SK-N-SH treated with all-trans-retinoic acid at 6 μM for 48 hours (cell line): Measurements from ENCODE around the gene QSOX1.

Source experiments
- ATAC-seq: fragments of 200-7000 bp; cut with Tn5 transposase; 3 replicates; pipeline ENCODE4 v1.9.1; 2020; ENCODE audit warnings: mild to moderate bottlenecking, moderate library complexity
- BACH2 ChIP-seq: fragments of 250-450 bp; sonication (Bioruptor Pico); IDR thresholded peaks from 2 replicates; pipeline ENCODE4 v1.9.0; 2021; ENCODE audit warnings: mild to moderate bottlenecking, borderline replicate concordance
- CREB5 ChIP-seq: fragments of 250-450 bp; sonication (Bioruptor Pico); IDR thresholded peaks from 2 replicates; pipeline ENCODE4 v1.5.1; 2020; ENCODE audit warnings: low read depth, mild to moderate bottlenecking, moderate library complexity
- CSDC2 ChIP-seq: fragments of 250-450 bp; sonication (Bioruptor Pico); IDR thresholded peaks from 2 replicates; pipeline ENCODE4 v1.5.0; 2020; ENCODE audit warnings: mild to moderate bottlenecking, moderate library complexity
- ESRRG ChIP-seq: fragments of 250-450 bp; sonication (Bioruptor Pico); IDR thresholded peaks from 2 replicates; pipeline ENCODE4 v1.6.1; 2021; ENCODE audit warnings: mild to moderate bottlenecking
- GLIS3 ChIP-seq: fragments of 250-450 bp; sonication (Bioruptor Pico); IDR thresholded peaks from 2 replicates; pipeline ENCODE4 v1.5.0; 2020; ENCODE audit warnings: mild to moderate bottlenecking, moderate library complexity
- ISL1 ChIP-seq: fragments of 250-450 bp; sonication (Bioruptor Pico); IDR thresholded peaks from 2 replicates; pipeline ENCODE4 v2.1.2; 2022; ENCODE audit warnings: mild to moderate bottlenecking, moderate library complexity
- OSR1 ChIP-seq: fragments of 250-450 bp; sonication (Bioruptor Pico); IDR thresholded peaks from 2 replicates; pipeline ENCODE4 v1.8.0; 2022; ENCODE audit warnings: moderate library complexity, mild to moderate bottlenecking, inconsistent platforms
- POU6F1 ChIP-seq: fragments of 250-450 bp; sonication (Bioruptor Pico); IDR thresholded peaks from 2 replicates; pipeline ENCODE4 v1.8.0; 2021; ENCODE audit warnings: low read depth, mild to moderate bottlenecking, moderate library complexity, borderline replicate concordance
- PPARA ChIP-seq: fragments of 250-450 bp; sonication (Bioruptor Pico); IDR thresholded peaks from 2 replicates; pipeline ENCODE4 v1.5.0; 2020; ENCODE audit warnings: mild to moderate bottlenecking, borderline replicate concordance
- RARB ChIP-seq: fragments of 250-450 bp; sonication (Bioruptor Pico); IDR thresholded peaks from 2 replicates; pipeline ENCODE4 v1.8.0; 2021; ENCODE audit warnings: mild to moderate bottlenecking, moderate library complexity
- SNAI2 ChIP-seq: fragments of 250-450 bp; sonication (Bioruptor Pico); IDR thresholded peaks from 2 replicates; pipeline ENCODE4 v1.5.0; 2020; ENCODE audit warnings: mild to moderate bottlenecking, moderate library complexity
- TCF4 ChIP-seq: fragments of 250-450 bp; sonication (Bioruptor Pico); IDR thresholded peaks from 2 replicates; pipeline ENCODE4 v1.8.0; 2021; ENCODE audit warnings: mild to moderate bottlenecking, moderate library complexity, borderline replicate concordance
- TOX ChIP-seq: fragments of 250-450 bp; sonication (Bioruptor Pico); IDR thresholded peaks from 2 replicates; pipeline ENCODE4 v1.8.0; 2021; ENCODE audit warnings: mild to moderate bottlenecking, moderate library complexity, borderline replicate concordance
- ZC3H10 ChIP-seq: fragments of 250-450 bp; sonication (Bioruptor Pico); IDR thresholded peaks from 2 replicates; pipeline ENCODE4 v1.5.1; 2021; ENCODE audit warnings: mild to moderate bottlenecking, moderate library complexity
- ZFP3 ChIP-seq: fragments of 250-450 bp; sonication (Bioruptor Pico); IDR thresholded peaks from 2 replicates; pipeline ENCODE4 v1.5.0; 2020; ENCODE audit warnings: mild to moderate bottlenecking, moderate library complexity
- ZFP30 ChIP-seq: fragments of 450-650 bp; formaldehyde crosslinking; IDR thresholded peaks from 2 replicates; pipeline ENCODE4 v1.5.0; 2022; ENCODE audit warnings: mild to moderate bottlenecking, moderate library complexity
- ZNF565 ChIP-seq: fragments of 450-650 bp; formaldehyde crosslinking; conservative IDR thresholded peaks from 2 replicates; pipeline ENCODE4 v1.5.0; 2020; ENCODE audit warnings: low read depth, mild to moderate bottlenecking, moderate library complexity
- ZNF70 ChIP-seq: fragments of 450-650 bp; formaldehyde crosslinking; IDR thresholded peaks from 2 replicates; pipeline ENCODE4 v1.5.0; 2020; ENCODE audit warnings: mild to moderate bottlenecking, moderate library complexity
- ZNF8 ChIP-seq: fragments of 450-650 bp; formaldehyde crosslinking; IDR thresholded peaks from 2 replicates; pipeline ENCODE4 v1.5.0; 2020; ENCODE audit warnings: mild to moderate bottlenecking, moderate library complexity
- TF ChIP-seq, protein P1 (sequence below): fragments of 250-450 bp; sonication (Bioruptor Pico); IDR thresholded peaks from 2 replicates; pipeline ENCODE4 v1.8.0; 2020; ENCODE audit warnings: mild to moderate bottlenecking, moderate library complexity, borderline replicate concordance
- TF ChIP-seq, protein P2 (sequence below): fragments of 250-450 bp; sonication (Bioruptor Pico); IDR thresholded peaks from 2 replicates; pipeline ENCODE4 v1.5.0; 2020; ENCODE audit warnings: mild to moderate bottlenecking, moderate library complexity
- TF ChIP-seq, protein P3 (sequence below): fragments of 250-450 bp; sonication (Bioruptor Pico); IDR thresholded peaks from 2 replicates; pipeline ENCODE4 v1.5.1; 2021; ENCODE audit warnings: mild to moderate bottlenecking, moderate library complexity

The QSOX1 gene

GRCh38 chr1:180195401-180195800 is 40.7 kb downstream of the QSOX1 start:
- TF ChIP-seq ZFP3 (CRISPR knock-in tag) (no peak), RARB (CRISPR knock-in tag) (no peak), PPARA (CRISPR knock-in tag) (no peak), ZNF8 (CRISPR knock-in tag) (no peak), GLIS3 (CRISPR knock-in tag) (no peak), SNAI2 (CRISPR knock-in tag) (no peak), TOX (CRISPR knock-in tag) (no peak), TCF4 (CRISPR knock-in tag) (no peak), ZC3H10 (CRISPR knock-in tag) (no peak), ISL1 (CRISPR knock-in tag) (no peak), BACH2 (CRISPR knock-in tag) (no peak), CREB5 (CRISPR knock-in tag) (no peak), ZNF565 (CRISPR knock-in tag) (no peak), ZFP30 (no peak)
- TF ChIP-seq, protein P1, sequence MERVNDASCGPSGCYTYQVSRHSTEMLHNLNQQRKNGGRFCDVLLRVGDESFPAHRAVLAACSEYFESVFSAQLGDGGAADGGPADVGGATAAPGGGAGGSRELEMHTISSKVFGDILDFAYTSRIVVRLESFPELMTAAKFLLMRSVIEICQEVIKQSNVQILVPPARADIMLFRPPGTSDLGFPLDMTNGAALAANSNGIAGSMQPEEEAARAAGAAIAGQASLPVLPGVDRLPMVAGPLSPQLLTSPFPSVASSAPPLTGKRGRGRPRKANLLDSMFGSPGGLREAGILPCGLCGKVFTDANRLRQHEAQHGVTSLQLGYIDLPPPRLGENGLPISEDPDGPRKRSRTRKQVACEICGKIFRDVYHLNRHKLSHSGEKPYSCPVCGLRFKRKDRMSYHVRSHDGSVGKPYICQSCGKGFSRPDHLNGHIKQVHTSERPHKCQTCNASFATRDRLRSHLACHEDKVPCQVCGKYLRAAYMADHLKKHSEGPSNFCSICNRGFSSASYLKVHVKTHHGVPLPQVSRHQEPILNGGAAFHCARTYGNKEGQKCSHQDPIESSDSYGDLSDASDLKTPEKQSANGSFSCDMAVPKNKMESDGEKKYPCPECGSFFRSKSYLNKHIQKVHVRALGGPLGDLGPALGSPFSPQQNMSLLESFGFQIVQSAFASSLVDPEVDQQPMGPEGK: no peak
- TF ChIP-seq, protein P2, sequence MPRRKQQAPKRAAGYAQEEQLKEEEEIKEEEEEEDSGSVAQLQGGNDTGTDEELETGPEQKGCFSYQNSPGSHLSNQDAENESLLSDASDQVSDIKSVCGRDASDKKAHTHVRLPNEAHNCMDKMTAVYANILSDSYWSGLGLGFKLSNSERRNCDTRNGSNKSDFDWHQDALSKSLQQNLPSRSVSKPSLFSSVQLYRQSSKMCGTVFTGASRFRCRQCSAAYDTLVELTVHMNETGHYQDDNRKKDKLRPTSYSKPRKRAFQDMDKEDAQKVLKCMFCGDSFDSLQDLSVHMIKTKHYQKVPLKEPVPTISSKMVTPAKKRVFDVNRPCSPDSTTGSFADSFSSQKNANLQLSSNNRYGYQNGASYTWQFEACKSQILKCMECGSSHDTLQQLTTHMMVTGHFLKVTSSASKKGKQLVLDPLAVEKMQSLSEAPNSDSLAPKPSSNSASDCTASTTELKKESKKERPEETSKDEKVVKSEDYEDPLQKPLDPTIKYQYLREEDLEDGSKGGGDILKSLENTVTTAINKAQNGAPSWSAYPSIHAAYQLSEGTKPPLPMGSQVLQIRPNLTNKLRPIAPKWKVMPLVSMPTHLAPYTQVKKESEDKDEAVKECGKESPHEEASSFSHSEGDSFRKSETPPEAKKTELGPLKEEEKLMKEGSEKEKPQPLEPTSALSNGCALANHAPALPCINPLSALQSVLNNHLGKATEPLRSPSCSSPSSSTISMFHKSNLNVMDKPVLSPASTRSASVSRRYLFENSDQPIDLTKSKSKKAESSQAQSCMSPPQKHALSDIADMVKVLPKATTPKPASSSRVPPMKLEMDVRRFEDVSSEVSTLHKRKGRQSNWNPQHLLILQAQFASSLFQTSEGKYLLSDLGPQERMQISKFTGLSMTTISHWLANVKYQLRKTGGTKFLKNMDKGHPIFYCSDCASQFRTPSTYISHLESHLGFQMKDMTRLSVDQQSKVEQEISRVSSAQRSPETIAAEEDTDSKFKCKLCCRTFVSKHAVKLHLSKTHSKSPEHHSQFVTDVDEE (CRISPR knock-in tag): no peak
- ATAC-seq: no peak

GRCh38 chr1:180195916-180196315 is 41.2 kb downstream of the QSOX1 start:
- TF ChIP-seq, protein P1: no peak
- no peak for TF ChIP-seq ZNF565 (CRISPR knock-in tag)
- TF ChIP-seq ZFP30: no peak
- TF ChIP-seq SNAI2 (CRISPR knock-in tag): no peak
- TF ChIP-seq ZNF8 (CRISPR knock-in tag): no peak
- TF ChIP-seq CSDC2 (CRISPR knock-in tag): no peak
- TF ChIP-seq BACH2 (CRISPR knock-in tag): no peak
- no peak for TF ChIP-seq ESRRG
- no peak for TF ChIP-seq POU6F1
- no peak for TF ChIP-seq CREB5 (CRISPR knock-in tag)
- TF ChIP-seq ZFP3 (CRISPR knock-in tag): no peak
- no peak for TF ChIP-seq GLIS3 (CRISPR knock-in tag)
- no peak for TF ChIP-seq ZNF70
- no peak for TF ChIP-seq PPARA (CRISPR knock-in tag)
- TF ChIP-seq, protein P2 (CRISPR knock-in tag): no peak
- no peak for TF ChIP-seq ISL1 (CRISPR knock-in tag)
- TF ChIP-seq OSR1 (CRISPR knock-in tag): no peak
- TF ChIP-seq, protein P3, sequence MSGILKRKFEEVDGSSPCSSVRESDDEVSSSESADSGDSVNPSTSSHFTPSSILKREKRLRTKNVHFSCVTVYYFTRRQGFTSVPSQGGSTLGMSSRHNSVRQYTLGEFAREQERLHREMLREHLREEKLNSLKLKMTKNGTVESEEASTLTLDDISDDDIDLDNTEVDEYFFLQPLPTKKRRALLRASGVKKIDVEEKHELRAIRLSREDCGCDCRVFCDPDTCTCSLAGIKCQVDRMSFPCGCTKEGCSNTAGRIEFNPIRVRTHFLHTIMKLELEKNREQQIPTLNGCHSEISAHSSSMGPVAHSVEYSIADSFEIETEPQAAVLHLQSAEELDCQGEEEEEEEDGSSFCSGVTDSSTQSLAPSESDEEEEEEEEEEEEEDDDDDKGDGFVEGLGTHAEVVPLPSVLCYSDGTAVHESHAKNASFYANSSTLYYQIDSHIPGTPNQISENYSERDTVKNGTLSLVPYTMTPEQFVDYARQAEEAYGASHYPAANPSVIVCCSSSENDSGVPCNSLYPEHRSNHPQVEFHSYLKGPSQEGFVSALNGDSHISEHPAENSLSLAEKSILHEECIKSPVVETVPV (CRISPR knock-in tag): no peak
- TF ChIP-seq, all 23 proteins: peak for 0
- no peak for ATAC-seq
